SK-N-SH treated with all-trans-retinoic acid at 6 μM for 48 hours (cell line): ENCODE data around the gene GNAQ.

Experiments used
- ATAC-seq: fragments of 200-7000 bp; cut with Tn5 transposase; 3 replicates; pipeline ENCODE4 v1.9.1; 2020; ENCODE audit warnings: mild to moderate bottlenecking, moderate library complexity
- ARNTL ChIP-seq: fragments of 450-650 bp; formaldehyde crosslinking; IDR thresholded peaks from 2 replicates; pipeline ENCODE4 v1.5.0; 2020; ENCODE audit warnings: low read depth, mild to moderate bottlenecking, moderate library complexity, borderline replicate concordance
- BACH2 ChIP-seq: fragments of 250-450 bp; sonication (Bioruptor Pico); IDR thresholded peaks from 2 replicates; pipeline ENCODE4 v1.9.0; 2021; ENCODE audit warnings: mild to moderate bottlenecking, borderline replicate concordance
- CSDC2 ChIP-seq: fragments of 250-450 bp; sonication (Bioruptor Pico); IDR thresholded peaks from 2 replicates; pipeline ENCODE4 v1.5.0; 2020; ENCODE audit warnings: mild to moderate bottlenecking, moderate library complexity
- ESRRG ChIP-seq: fragments of 250-450 bp; sonication (Bioruptor Pico); IDR thresholded peaks from 2 replicates; pipeline ENCODE4 v1.6.1; 2021; ENCODE audit warnings: mild to moderate bottlenecking
- GLIS3 ChIP-seq: fragments of 250-450 bp; sonication (Bioruptor Pico); IDR thresholded peaks from 2 replicates; pipeline ENCODE4 v1.5.0; 2020; ENCODE audit warnings: mild to moderate bottlenecking, moderate library complexity
- ISL1 ChIP-seq: fragments of 250-450 bp; sonication (Bioruptor Pico); IDR thresholded peaks from 2 replicates; pipeline ENCODE4 v2.1.2; 2022; ENCODE audit warnings: mild to moderate bottlenecking, moderate library complexity
- OSR1 ChIP-seq: fragments of 250-450 bp; sonication (Bioruptor Pico); IDR thresholded peaks from 2 replicates; pipeline ENCODE4 v1.8.0; 2022; ENCODE audit warnings: moderate library complexity, mild to moderate bottlenecking, inconsistent platforms
- PPARA ChIP-seq: fragments of 250-450 bp; sonication (Bioruptor Pico); IDR thresholded peaks from 2 replicates; pipeline ENCODE4 v1.5.0; 2020; ENCODE audit warnings: mild to moderate bottlenecking, borderline replicate concordance
- RARB ChIP-seq: fragments of 250-450 bp; sonication (Bioruptor Pico); IDR thresholded peaks from 2 replicates; pipeline ENCODE4 v1.8.0; 2021; ENCODE audit warnings: mild to moderate bottlenecking, moderate library complexity
- SNAI2 ChIP-seq: fragments of 250-450 bp; sonication (Bioruptor Pico); IDR thresholded peaks from 2 replicates; pipeline ENCODE4 v1.5.0; 2020; ENCODE audit warnings: mild to moderate bottlenecking, moderate library complexity
- TCF4 ChIP-seq: fragments of 250-450 bp; sonication (Bioruptor Pico); IDR thresholded peaks from 2 replicates; pipeline ENCODE4 v1.8.0; 2021; ENCODE audit warnings: mild to moderate bottlenecking, moderate library complexity, borderline replicate concordance
- TOX ChIP-seq: fragments of 250-450 bp; sonication (Bioruptor Pico); IDR thresholded peaks from 2 replicates; pipeline ENCODE4 v1.8.0; 2021; ENCODE audit warnings: mild to moderate bottlenecking, moderate library complexity, borderline replicate concordance
- ZC3H10 ChIP-seq: fragments of 250-450 bp; sonication (Bioruptor Pico); IDR thresholded peaks from 2 replicates; pipeline ENCODE4 v1.5.1; 2021; ENCODE audit warnings: mild to moderate bottlenecking, moderate library complexity
- ZFP3 ChIP-seq: fragments of 250-450 bp; sonication (Bioruptor Pico); IDR thresholded peaks from 2 replicates; pipeline ENCODE4 v1.5.0; 2020; ENCODE audit warnings: mild to moderate bottlenecking, moderate library complexity
- ZFP30 ChIP-seq: fragments of 450-650 bp; formaldehyde crosslinking; IDR thresholded peaks from 2 replicates; pipeline ENCODE4 v1.5.0; 2022; ENCODE audit warnings: mild to moderate bottlenecking, moderate library complexity
- ZNF565 ChIP-seq: fragments of 450-650 bp; formaldehyde crosslinking; conservative IDR thresholded peaks from 2 replicates; pipeline ENCODE4 v1.5.0; 2020; ENCODE audit warnings: low read depth, mild to moderate bottlenecking, moderate library complexity
- ZNF70 ChIP-seq: fragments of 450-650 bp; formaldehyde crosslinking; IDR thresholded peaks from 2 replicates; pipeline ENCODE4 v1.5.0; 2020; ENCODE audit warnings: mild to moderate bottlenecking, moderate library complexity
- ZNF8 ChIP-seq: fragments of 450-650 bp; formaldehyde crosslinking; IDR thresholded peaks from 2 replicates; pipeline ENCODE4 v1.5.0; 2020; ENCODE audit warnings: mild to moderate bottlenecking, moderate library complexity
- TF ChIP-seq, protein P1 (sequence below): fragments of 250-450 bp; sonication (Bioruptor Pico); IDR thresholded peaks from 2 replicates; pipeline ENCODE4 v1.8.0; 2020; ENCODE audit warnings: mild to moderate bottlenecking, moderate library complexity, borderline replicate concordance
- TF ChIP-seq, protein P2 (sequence below): fragments of 250-450 bp; sonication (Bioruptor Pico); IDR thresholded peaks from 2 replicates; pipeline ENCODE4 v1.5.1; 2020; ENCODE audit warnings: low read depth, mild to moderate bottlenecking, moderate library complexity
- TF ChIP-seq, protein P3 (sequence below): fragments of 250-450 bp; sonication (Bioruptor Pico); IDR thresholded peaks from 2 replicates; pipeline ENCODE4 v1.8.0; 2021; ENCODE audit warnings: low read depth, mild to moderate bottlenecking, moderate library complexity, borderline replicate concordance

Gene GNAQ

DNA sequence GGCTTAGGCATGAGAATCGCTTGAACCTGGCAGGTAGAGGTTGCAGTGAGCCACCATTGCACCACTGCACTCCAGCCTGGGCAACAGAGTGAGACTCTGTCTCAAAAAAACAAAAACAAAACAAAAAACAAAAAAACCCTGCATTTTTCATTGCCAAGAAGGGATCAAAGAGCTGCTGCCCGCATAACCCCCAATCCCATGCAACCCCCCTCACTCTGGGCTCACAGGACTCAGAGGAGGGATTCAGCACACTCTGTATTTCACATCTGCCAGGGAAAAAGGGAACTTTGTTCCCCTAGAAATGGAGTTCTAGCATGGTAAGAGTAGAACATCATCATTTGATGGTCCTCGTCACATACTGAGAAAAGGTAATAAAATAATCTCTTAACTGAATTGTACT is 229.5 kb downstream of the GNAQ start:
- TF ChIP-seq ZNF565 (CRISPR knock-in tag) (no peak), ISL1 (CRISPR knock-in tag) (no peak), BACH2 (CRISPR knock-in tag) (no peak), ESRRG (CRISPR knock-in tag) (no peak), ZFP30 (CRISPR knock-in tag) (no peak), GLIS3 (CRISPR knock-in tag) (no peak), ARNTL (CRISPR knock-in tag) (no peak), OSR1 (CRISPR knock-in tag) (no peak), ZFP3 (CRISPR knock-in tag) (no peak)
- TF ChIP-seq, protein P1, sequence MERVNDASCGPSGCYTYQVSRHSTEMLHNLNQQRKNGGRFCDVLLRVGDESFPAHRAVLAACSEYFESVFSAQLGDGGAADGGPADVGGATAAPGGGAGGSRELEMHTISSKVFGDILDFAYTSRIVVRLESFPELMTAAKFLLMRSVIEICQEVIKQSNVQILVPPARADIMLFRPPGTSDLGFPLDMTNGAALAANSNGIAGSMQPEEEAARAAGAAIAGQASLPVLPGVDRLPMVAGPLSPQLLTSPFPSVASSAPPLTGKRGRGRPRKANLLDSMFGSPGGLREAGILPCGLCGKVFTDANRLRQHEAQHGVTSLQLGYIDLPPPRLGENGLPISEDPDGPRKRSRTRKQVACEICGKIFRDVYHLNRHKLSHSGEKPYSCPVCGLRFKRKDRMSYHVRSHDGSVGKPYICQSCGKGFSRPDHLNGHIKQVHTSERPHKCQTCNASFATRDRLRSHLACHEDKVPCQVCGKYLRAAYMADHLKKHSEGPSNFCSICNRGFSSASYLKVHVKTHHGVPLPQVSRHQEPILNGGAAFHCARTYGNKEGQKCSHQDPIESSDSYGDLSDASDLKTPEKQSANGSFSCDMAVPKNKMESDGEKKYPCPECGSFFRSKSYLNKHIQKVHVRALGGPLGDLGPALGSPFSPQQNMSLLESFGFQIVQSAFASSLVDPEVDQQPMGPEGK, result no peak
- TF ChIP-seq, protein P2, sequence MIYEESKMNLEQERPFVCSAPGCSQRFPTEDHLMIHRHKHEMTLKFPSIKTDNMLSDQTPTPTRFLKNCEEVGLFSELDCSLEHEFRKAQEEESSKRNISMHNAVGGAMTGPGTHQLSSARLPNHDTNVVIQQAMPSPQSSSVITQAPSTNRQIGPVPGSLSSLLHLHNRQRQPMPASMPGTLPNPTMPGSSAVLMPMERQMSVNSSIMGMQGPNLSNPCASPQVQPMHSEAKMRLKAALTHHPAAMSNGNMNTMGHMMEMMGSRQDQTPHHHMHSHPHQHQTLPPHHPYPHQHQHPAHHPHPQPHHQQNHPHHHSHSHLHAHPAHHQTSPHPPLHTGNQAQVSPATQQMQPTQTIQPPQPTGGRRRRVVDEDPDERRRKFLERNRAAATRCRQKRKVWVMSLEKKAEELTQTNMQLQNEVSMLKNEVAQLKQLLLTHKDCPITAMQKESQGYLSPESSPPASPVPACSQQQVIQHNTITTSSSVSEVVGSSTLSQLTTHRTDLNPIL (CRISPR knock-in tag), result no peak
- ATAC-seq, result no peak

DNA sequence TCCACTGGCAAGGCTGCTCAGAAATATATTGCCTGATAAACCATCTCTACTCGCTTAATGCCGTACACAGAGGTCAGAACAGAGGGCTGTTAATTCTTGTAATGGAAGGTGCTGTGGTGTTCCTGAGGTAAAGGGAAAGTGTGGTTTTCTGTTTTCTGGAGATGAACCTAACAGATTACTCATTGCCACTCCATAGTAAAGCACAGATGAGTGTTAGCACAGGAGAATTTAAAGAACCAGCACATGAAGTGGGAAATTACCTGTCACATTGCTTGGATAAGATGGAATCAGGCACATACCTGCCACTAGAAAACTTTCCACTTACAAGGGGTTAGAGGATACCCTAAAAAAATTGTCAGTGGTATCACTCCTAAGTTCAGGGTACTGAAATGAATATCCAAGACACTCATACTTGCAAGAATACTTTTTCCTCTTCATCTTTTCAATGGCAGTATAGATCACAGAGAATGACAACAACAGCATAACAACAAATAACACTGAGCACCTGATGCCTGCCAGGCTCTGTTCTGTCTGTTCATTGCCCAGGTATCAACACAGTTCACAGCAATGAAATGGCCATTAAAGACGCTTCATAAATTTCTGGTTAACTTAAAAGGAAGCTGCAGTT is 230.6 kb downstream of the GNAQ start:
- ATAC-seq, result no peak
- no peak for TF ChIP-seq ZC3H10
- TF ChIP-seq, protein P1, result no peak
- TF ChIP-seq BACH2 (CRISPR knock-in tag), result no peak
- TF ChIP-seq GLIS3 (CRISPR knock-in tag), result no peak
- no peak for TF ChIP-seq ARNTL (CRISPR knock-in tag)
- TF ChIP-seq SNAI2, result no peak
- no peak for TF ChIP-seq TOX
- TF ChIP-seq ZNF565 (CRISPR knock-in tag), result no peak
- no peak for TF ChIP-seq ZNF8 (CRISPR knock-in tag)
- no peak for TF ChIP-seq CSDC2 (CRISPR knock-in tag)
- TF ChIP-seq OSR1 (CRISPR knock-in tag), result no peak
- no peak for TF ChIP-seq ZFP30 (CRISPR knock-in tag)
- no peak for TF ChIP-seq RARB (CRISPR knock-in tag)
- TF ChIP-seq ESRRG (CRISPR knock-in tag), result no peak
- TF ChIP-seq ZFP3 (CRISPR knock-in tag), result no peak
- TF ChIP-seq PPARA (CRISPR knock-in tag), result no peak
- TF ChIP-seq, protein P2 (CRISPR knock-in tag), result no peak
- TF ChIP-seq ZNF70 (CRISPR knock-in tag), result no peak

DNA sequence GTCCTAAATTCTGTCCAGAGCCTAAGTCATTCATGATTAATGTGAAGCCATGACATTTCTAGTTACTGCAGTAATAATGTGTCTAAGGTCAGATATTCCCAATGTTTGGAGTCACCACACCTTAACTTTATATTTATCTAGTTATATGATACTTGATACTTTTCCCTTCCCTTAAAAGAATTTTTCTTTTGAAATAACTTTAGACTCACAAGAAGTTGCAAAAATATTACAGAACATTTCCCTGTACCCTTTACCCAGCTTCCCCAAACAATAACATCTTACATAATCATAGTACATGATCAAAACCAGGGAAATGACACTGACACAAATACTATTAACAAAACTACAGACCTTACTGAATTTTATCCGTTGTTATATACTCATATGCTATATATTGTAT is 233.5 kb downstream of the GNAQ start:
- ATAC-seq, result no peak
- TF ChIP-seq OSR1 (CRISPR knock-in tag) (no peak), RARB (CRISPR knock-in tag) (no peak), GLIS3 (CRISPR knock-in tag) (no peak), TCF4 (no peak), ARNTL (CRISPR knock-in tag) (no peak), ZFP3 (CRISPR knock-in tag) (no peak), TOX (no peak)
- TF ChIP-seq, protein P3, sequence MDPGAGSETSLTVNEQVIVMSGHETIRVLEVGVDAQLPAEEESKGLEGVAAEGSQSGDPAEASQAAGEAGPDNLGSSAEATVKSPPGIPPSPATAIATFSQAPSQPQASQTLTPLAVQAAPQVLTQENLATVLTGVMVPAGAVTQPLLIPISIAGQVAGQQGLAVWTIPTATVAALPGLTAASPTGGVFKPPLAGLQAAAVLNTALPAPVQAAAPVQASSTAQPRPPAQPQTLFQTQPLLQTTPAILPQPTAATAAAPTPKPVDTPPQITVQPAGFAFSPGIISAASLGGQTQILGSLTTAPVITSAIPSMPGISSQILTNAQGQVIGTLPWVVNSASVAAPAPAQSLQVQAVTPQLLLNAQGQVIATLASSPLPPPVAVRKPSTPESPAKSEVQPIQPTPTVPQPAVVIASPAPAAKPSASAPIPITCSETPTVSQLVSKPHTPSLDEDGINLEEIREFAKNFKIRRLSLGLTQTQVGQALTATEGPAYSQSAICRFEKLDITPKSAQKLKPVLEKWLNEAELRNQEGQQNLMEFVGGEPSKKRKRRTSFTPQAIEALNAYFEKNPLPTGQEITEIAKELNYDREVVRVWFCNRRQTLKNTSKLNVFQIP (CRISPR knock-in tag), result no peak
- TF ChIP-seq, protein P2 (CRISPR knock-in tag), result no peak
- TF ChIP-seq, protein P1, result no peak
